ENCODE data around the gene GPRIN2. TPM values are rescaled to one million over a fixed set of nuclear protein-coding genes. Genes with fewer than 3 reads are reported as not detected.

GPRIN2 gene
- total RNA-seq, 2 donors from 2014 or later: 0.26 to 0.67 TPM

- no peaks in the 10 kb centered on the region for H3K36me3 ChIP-seq
- no peak overlapping the region for H3K4me3 ChIP-seq
- TF ChIP-seq CTCF (IDR thresholded peaks at IDR 0.05): no peak
- peaks cover 12 to 19% of the 10 kb centered on the region in 2 donors for H3K27me3 ChIP-seq
- H3K9me3 ChIP-seq: no peaks in the 10 kb centered on the region
- DNase-seq (ENCODE audit: low spot score): peak; percentile 55
- no peak overlapping the region for H3K27ac ChIP-seq
- H3K4me1 ChIP-seq: peaks cover 0 to 14% of the 10 kb centered on the region in 2 donors
Measured at GRCh38 chr10:46552526-46553237, 3.8 kb downstream of the GPRIN2 start.

GRCh38 chr10:46551701-46552525 is 4.5 kb downstream of the GPRIN2 start:
- Histone ChIP-seq H3K27me3 (peaks cover 7 to 14% of the 10 kb centered on the region in 2 donors), H3K9me3 (no peaks in the 10 kb centered on the region), H3K4me1 (peaks cover 0 to 13% of the 10 kb centered on the region in 2 donors), H3K4me3 (no peak overlapping the region), H3K36me3 (no peaks in the 10 kb centered on the region), H3K27ac (no peak overlapping the region)
- TF ChIP-seq CTCF (IDR thresholded peaks at IDR 0.05): no peak
- peak; percentile 58 for DNase-seq (ENCODE audit: low spot score)

- Histone ChIP-seq H3K4me1 (peaks cover 0 to 4% of the 10 kb centered on the region in 2 donors), H3K27ac (no peak overlapping the region), H3K27me3 (peaks cover 2 to 5% of the 10 kb centered on the region in 2 donors), H3K4me3 (no peak overlapping the region), H3K9me3 (no peaks in the 10 kb centered on the region), H3K36me3 (no peaks in the 10 kb centered on the region)
- peak; percentile 57 for DNase-seq (ENCODE audit: low spot score)
- TF ChIP-seq CTCF (IDR thresholded peaks at IDR 0.05): no peak
Measured at GRCh38 chr10:46550795-46551700, 5.4 kb downstream of the GPRIN2 start.

- Histone ChIP-seq H3K36me3 (no peaks in the 10 kb centered on the region), H3K4me3 (no peak overlapping the region), H3K9me3 (no peaks in the 10 kb centered on the region), H3K27me3 (no peaks in the 10 kb centered on the region), H3K27ac (no peak overlapping the region), H3K4me1 (no peaks in the 10 kb centered on the region)
- no peak for TF ChIP-seq CTCF (IDR thresholded peaks at IDR 0.05)
- peak; percentile 58 for DNase-seq (ENCODE audit: low spot score)
Measured at GRCh38 chr10:46550076-46550790, 6.2 kb downstream of the GPRIN2 start.

Measured in right atrium auricular region (tissue), 2 donors.